H1 (cell line): ENCODE measurements around the gene MTIF3. TPM values are rescaled to one million over a fixed set of nuclear protein-coding genes. Genes with fewer than 3 reads are reported as not detected.

Experiments
- CTCF ChIA-PET: fragments of 300-600 bp; sonication (Branson Sonifier 250); formaldehyde crosslinking; loops from one replicate; lab custom pipeline; 2021; ENCODE audit not compliant: partially characterized antibody; lab: Charles Lee
- POLR2A ChIA-PET: fragments of 300-600 bp; sonication (Branson Sonifier 250); formaldehyde crosslinking; loops from one replicate; lab custom pipeline; 2021; ENCODE audit warnings: inconsistent platforms; ENCODE audit not compliant: partially characterized antibody; lab: Charles Lee
- DNase-seq, 2 experiments: peaks; one replicate each; pipeline versions ENCODE4 v3.0.0 to v3.0.0-alpha.2; 2010 to 2022; ENCODE audit warnings: low spot score in 2 of 2, low read depth in 1 of 2, mixed read lengths in 1 of 2
- FAIRE-seq: peaks from 2 replicates; lab custom pipeline; 2011; peaks lifted over from hg19 to GRCh38; lab: Jason Lieb, UNC
- H2AFZ ChIP-seq: 2 replicates; pipeline ENCODE4 v1.8.1; 2012; ENCODE audit warnings: low read length, inconsistent platforms
- H2AK5ac ChIP-seq: 2 replicates; pipeline ENCODE4 v1.6.1; 2013; ENCODE audit warnings: low read depth, low read length
- H2BK120ac ChIP-seq: replicated peaks from 2 replicates; pipeline ENCODE3; 2013; ENCODE audit warnings: low read depth, low read length, inconsistent platforms
- H2BK12ac ChIP-seq: 2 replicates; pipeline ENCODE4 v1.6.1; 2013; ENCODE audit warnings: low read depth, low read length
- H2BK15ac ChIP-seq: 2 replicates; pipeline ENCODE4 v1.6.1; 2013; ENCODE audit warnings: low read length
- H2BK20ac ChIP-seq: 2 replicates; pipeline ENCODE4 v1.6.1; 2013; ENCODE audit warnings: low read length
- H2BK5ac ChIP-seq: 2 replicates; pipeline ENCODE4 v1.6.1; 2013; ENCODE audit warnings: low read depth, low read length
- H3K14ac ChIP-seq: 2 replicates; pipeline ENCODE4 v1.6.1; 2013; ENCODE audit warnings: inconsistent platforms; ENCODE audit not compliant: insufficient read length
- H3K18ac ChIP-seq: 2 replicates; pipeline ENCODE4 v1.6.1; 2013; ENCODE audit warnings: low read length; ENCODE audit errors: extremely low read depth
- H3K23ac ChIP-seq: 2 replicates; pipeline ENCODE4 v1.6.1; 2013; ENCODE audit warnings: inconsistent platforms; ENCODE audit not compliant: insufficient read length
- H3K23me2 ChIP-seq: 2 replicates; pipeline ENCODE4 v1.6.1; 2013; ENCODE audit warnings: low read depth, low read length
- H3K27ac ChIP-seq: 2 replicates; pipeline ENCODE4 v1.6.1; 2011; ENCODE audit warnings: low read depth, low read length, inconsistent platforms
- H3K27me3 ChIP-seq, 4 experiments: replicated peaks in 1 of 4; 1 replicate in 1 of 4; 2 replicates in 3 of 4; pipeline versions ENCODE4 v1.6.1 to v1.8.1; 2011 to 2013; ENCODE audit warnings: low read length in 3 of 4, mild to moderate bottlenecking in 3 of 4, inconsistent platforms in 2 of 4, mixed read lengths in 2 of 4, moderate library complexity in 1 of 4; ENCODE audit not compliant: control insufficient read depth in 3 of 4, insufficient read depth in 3 of 4; ENCODE audit errors: extremely low read depth in 1 of 4
- H3K36me3 ChIP-seq, 4 experiments: 2 replicates each; pipeline versions ENCODE4 v1.6.1 to v1.8.1; 2011 to 2013; ENCODE audit warnings: mild to moderate bottlenecking in 4 of 4, low read length in 3 of 4, moderate library complexity in 2 of 4, control low read depth in 1 of 4, inconsistent platforms in 1 of 4; ENCODE audit not compliant: insufficient read depth in 4 of 4, control insufficient read depth in 2 of 4
- H3K4ac ChIP-seq: replicated peaks from 2 replicates; pipeline ENCODE3; 2013; ENCODE audit warnings: low read length, low read depth, mixed read lengths, inconsistent platforms; ENCODE audit not compliant: insufficient read length
- H3K4me1 ChIP-seq, 4 experiments: replicated peaks in 1 of 4; 1 replicate in 1 of 4; 2 replicates in 3 of 4; pipeline versions ENCODE4 v1.6.1 to v1.8.1; 2011 to 2013; ENCODE audit warnings: low read length in 3 of 4, inconsistent platforms in 2 of 4, mixed read lengths in 1 of 4; ENCODE audit not compliant: insufficient read depth in 4 of 4, control insufficient read depth in 3 of 4
- H3K4me2 ChIP-seq, 2 experiments: 2 replicates each; pipeline versions ENCODE4 v1.6.1 to v1.8.1; 2011 to 2013; ENCODE audit warnings: low read depth in 2 of 2, low read length in 2 of 2, control low read depth in 1 of 2, inconsistent platforms in 1 of 2, mild to moderate bottlenecking in 1 of 2; ENCODE audit not compliant: insufficient read depth in 1 of 2
- H3K4me3 ChIP-seq, 4 experiments: fragments of 200-600, 300-600 bp in 1 of 4; sonication (generic), shearing (Covaris generic), sonication (Bioruptor Twin) in 1 of 4; 2 replicates each; pipeline versions ENCODE4 v1.5.1 to v1.8.1; 2011 to 2016; ENCODE audit warnings: low read length in 4 of 4, low read depth in 3 of 4, control low read depth in 2 of 4, inconsistent platforms in 2 of 4, mild to moderate bottlenecking in 2 of 4, mixed read lengths in 1 of 4, moderate library complexity in 1 of 4; ENCODE audit not compliant: insufficient read depth in 2 of 4; ENCODE audit errors: extremely low read depth in 1 of 4
- H3K56ac ChIP-seq: replicated peaks from 2 replicates; pipeline ENCODE3; 2013; ENCODE audit warnings: low read depth, mild to moderate bottlenecking, mixed read lengths, low read length, inconsistent platforms; ENCODE audit not compliant: insufficient read length
- H3K79me1 ChIP-seq: 2 replicates; pipeline ENCODE4 v1.6.1; 2013; ENCODE audit warnings: low read depth, low read length, control low read depth
- H3K79me2 ChIP-seq, 2 experiments: 2 replicates each; pipeline versions ENCODE4 v1.6.1 to v1.8.1; 2012 to 2013; ENCODE audit warnings: low read length in 2 of 2, mild to moderate bottlenecking in 2 of 2, inconsistent platforms in 1 of 2; ENCODE audit not compliant: insufficient read depth in 2 of 2, control insufficient read depth in 1 of 2
- H3K9ac ChIP-seq, 4 experiments: replicated peaks in 1 of 4; 1 replicate in 1 of 4; 2 replicates in 3 of 4; pipeline versions ENCODE4 v1.6.1 to v1.8.1; 2011 to 2013; ENCODE audit warnings: low read depth in 3 of 4, low read length in 3 of 4, control low read depth in 2 of 4, mild to moderate bottlenecking in 2 of 4, moderate library complexity in 2 of 4, inconsistent platforms in 1 of 4; ENCODE audit errors: extremely low read depth in 1 of 4
- H3K9me3 ChIP-seq, 2 experiments: 2 replicates each; pipeline versions ENCODE4 v1.6.1 to v1.8.1; 2012 to 2013; ENCODE audit warnings: mild to moderate bottlenecking in 2 of 2, moderate library complexity in 2 of 2, control low read depth in 1 of 2, inconsistent platforms in 1 of 2, low read depth in 1 of 2, low read length in 1 of 2, mixed read lengths in 1 of 2; ENCODE audit not compliant: insufficient read depth in 2 of 2
- H4K20me1 ChIP-seq, 2 experiments: replicated peaks in 1 of 2; 2 replicates each; pipeline versions ENCODE3 to v1.8.1; 2011 to 2013; ENCODE audit warnings: inconsistent platforms in 2 of 2, low read length in 2 of 2, mild to moderate bottlenecking in 1 of 2; ENCODE audit not compliant: insufficient read depth in 2 of 2, control insufficient read depth in 1 of 2
- H4K5ac ChIP-seq: 2 replicates; pipeline ENCODE4 v1.6.1; 2013; ENCODE audit warnings: low read length, low read depth, mixed read lengths, inconsistent platforms; ENCODE audit not compliant: insufficient read length
- H4K8ac ChIP-seq: 2 replicates; pipeline ENCODE4 v1.8.0; 2013; ENCODE audit warnings: mild to moderate bottlenecking, moderate library complexity, low read length, inconsistent platforms; ENCODE audit not compliant: insufficient read depth; ENCODE audit errors: extremely low read depth
- H4K91ac ChIP-seq: replicated peaks from 2 replicates; pipeline ENCODE3; 2013; ENCODE audit warnings: low read length, mixed read lengths, inconsistent platforms; ENCODE audit not compliant: insufficient read length
- CTBP2 ChIP-seq: IDR thresholded peaks from 2 replicates; pipeline ENCODE4 v1.7.0; 2011; ENCODE audit warnings: borderline replicate concordance, mild to moderate bottlenecking, moderate library complexity, mixed read lengths, low read length; ENCODE audit not compliant: insufficient read depth, insufficient read length
- GTF2F1 ChIP-seq: IDR thresholded peaks from 2 replicates; pipeline ENCODE4 v1.6.1; 2012; ENCODE audit warnings: low read depth, low read length, improper control_type of control experiment, borderline replicate concordance
- JUND ChIP-seq: IDR thresholded peaks from 2 replicates; pipeline ENCODE4 v1.6.1; 2011; ENCODE audit warnings: mild to moderate bottlenecking, improper control_type of control experiment, low read length
- MAFK ChIP-seq: IDR thresholded peaks from 2 replicates; pipeline ENCODE4 v1.6.1; 2012; ENCODE audit warnings: low read depth, mild to moderate bottlenecking, improper control_type of control experiment, low read length
- NANOG ChIP-seq: IDR thresholded peaks from 2 replicates; pipeline ENCODE4 v1.6.1; 2011; ENCODE audit warnings: low read length, low read depth, mild to moderate bottlenecking, inconsistent platforms; ENCODE audit not compliant: insufficient read depth, poor library complexity, severe bottlenecking
- SIN3A ChIP-seq, 2 experiments: IDR thresholded peaks in 1 of 2; conservative IDR thresholded peaks in 1 of 2; 2 replicates each; pipeline ENCODE4 v1.6.1; 2011 to 2012; ENCODE audit warnings: low read length in 2 of 2, improper control_type of control experiment in 1 of 2, low read depth in 1 of 2, mild to moderate bottlenecking in 1 of 2
- SP1 ChIP-seq: IDR thresholded peaks from 2 replicates; pipeline ENCODE4 v1.6.1; 2011; ENCODE audit warnings: low read depth, low read length
- SRF ChIP-seq: IDR thresholded peaks from 2 replicates; pipeline ENCODE4 v1.6.1; 2011; ENCODE audit warnings: mild to moderate bottlenecking, low read depth, low read length, moderate library complexity
- TEAD4 ChIP-seq: IDR thresholded peaks from 2 replicates; pipeline ENCODE4 v1.6.1; 2012; ENCODE audit warnings: low read depth, low read length, inconsistent platforms, mixed read lengths
- YY1 ChIP-seq: IDR thresholded peaks from 2 replicates; pipeline ENCODE4 v1.6.1; 2011; ENCODE audit warnings: low read depth, mild to moderate bottlenecking, low read length
- WGBS, 2 experiments: shearing (Covaris generic) in 1 of 2; methylation state at CpG; one replicate each; pipeline versions ENCODE4 v1.1.6 to v1.1.7; 2013 to 2015; ENCODE audit warnings: low lambda C conversion rate in 2 of 2, mixed read lengths in 2 of 2, inconsistent platforms in 1 of 2, low coverage in 1 of 2, missing lambda C conversion rate in 1 of 2; ENCODE audit not compliant: insufficient replicate concordance in 2 of 2, insufficient coverage in 1 of 2, insufficient read length in 1 of 2; ENCODE audit errors: extremely low coverage in 1 of 2, missing lambda C conversion rate in 1 of 2; 5-methylcytosine and 5-hydroxymethylcytosine counted together
- polyA plus RNA-seq, 7 experiments: library from polyadenylated mRNA; depleted of rRNA in 3 of 7; stranded (reverse) in 5 of 7; unstranded in 2 of 7; fragments of >200 nt in 5 of 7; fragments of 200-250 nt in 2 of 7; gene quantifications; 1 replicate in 5 of 7; 2 replicates in 1 of 7; 4 replicates in 1 of 7; pipeline versions ENCODE4 v1.2.1 to v1.2.3, GENCODE V29; 2011 to 2013; ENCODE audit warnings: missing spikeins in 2 of 7, mixed read lengths in 2 of 7
- total RNA-seq: library from RNA; stranded (reverse); fragmentation: NEBNext Ultra II Directional; extraction: Animal tissue kit (Norgen Biotek cat#: 25700); gene quantifications from 2 replicates; pipeline ENCODE4 v1.2.1, GENCODE V29; 2021
- TF ChIP-seq, protein P1 (sequence below): IDR thresholded peaks from 2 replicates; pipeline ENCODE4 v1.6.1; 2011; ENCODE audit warnings: low read depth, mild to moderate bottlenecking, low read length; ENCODE audit not compliant: insufficient read depth
- TF ChIP-seq, protein P2 (sequence below): IDR thresholded peaks from 2 replicates; pipeline ENCODE4 v1.6.1; 2011; ENCODE audit warnings: low read length, improper control_type of control experiment

MTIF3 gene
- total and polyA plus RNA-seq, 2 of the 8 experiments (the other 6 are each of a cell fraction or from before 2014, with no cell fraction given) = 29.4 to 36.4 TPM

DNA sequence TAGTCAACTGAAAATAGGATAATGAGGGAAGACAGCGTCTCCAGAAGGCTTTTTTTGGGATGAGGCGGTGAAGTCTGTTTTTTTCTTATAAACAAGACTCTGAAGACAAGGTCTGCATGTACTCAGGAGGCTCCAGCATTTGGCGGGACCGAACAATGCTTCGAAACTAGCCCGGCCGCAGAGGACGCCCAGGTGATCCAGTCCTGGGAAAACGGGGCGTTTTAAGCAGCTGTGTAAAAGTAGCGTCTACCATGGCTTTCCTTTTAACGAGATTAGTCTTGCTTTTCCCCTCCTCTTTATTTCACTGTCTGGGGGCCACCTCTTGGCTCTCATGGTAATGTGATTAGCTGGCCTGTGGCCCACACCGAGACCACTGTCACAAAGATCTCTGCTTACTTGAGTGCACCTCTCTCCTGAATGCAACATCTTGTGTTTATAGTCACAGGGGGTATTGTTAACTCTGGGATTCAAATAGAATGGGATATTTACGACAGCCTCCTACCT, 55.3 kb downstream of the MTIF3 start:
- Histone ChIP-seq H3K4me3 (no peak overlapping the region), H3K14ac (no peak overlapping the region), H4K91ac (no peak overlapping the region), H4K5ac (no peak overlapping the region), H3K9me3 (no peaks in the 10 kb centered on the region), H3K23me2 (no peaks in the 10 kb centered on the region), H3K79me1 (no peaks in the 10 kb centered on the region), H3K4me2 (no peak overlapping the region), H4K20me1 (no peaks in the 10 kb centered on the region), H2BK12ac (no peak overlapping the region), H3K18ac (no peak overlapping the region), H3K23ac (no peak overlapping the region), H3K79me2 (no peaks in the 10 kb centered on the region), H2BK5ac (no peak overlapping the region), H2BK15ac (no peak overlapping the region), H3K27me3 (no peaks in the 10 kb centered on the region), H3K36me3 (no peaks in the 10 kb centered on the region), H2BK120ac (no peak overlapping the region), H3K9ac (no peak overlapping the region), H2BK20ac (no peak overlapping the region), H3K27ac (no peak overlapping the region), H3K4me1 (no peaks in the 10 kb centered on the region), H3K56ac (no peak overlapping the region), H4K8ac (no peak overlapping the region), H2AFZ (no peak overlapping the region), H3K4ac (no peak overlapping the region), H2AK5ac (no peak overlapping the region)
- FAIRE-seq (no peak), DNase-seq (no peak)
- ChIA-PET POLR2A (no interaction called here), CTCF (interaction anchor here (1.2 to 2.9 kb wide), 5 partner anchors 9 to 432 kb away, joined by 3 to 7 read pairs (median 3); no protein-coding TSS in a partner anchor)
- WGBS, 2 experiments = 93% methylated on average over 14 of the region's 14 CpGs; no CpG with 5 or more reads in 1 of the 2 experiments
- TF ChIP-seq MAFK (no peak), JUND (no peak), TEAD4 (no peak), SRF (no peak), GTF2F1 (no peak), CTBP2 (no peak), SP1 (no peak), NANOG (no peak), SIN3A (conservative IDR thresholded peaks at IDR 0.05 in 1 of 2, IDR thresholded peaks at IDR 0.05 in 1 of 2; ENCODE audit: low read depth in 1 of 2, low read length in 2 of 2) (no peak), YY1 (no peak)
- TF ChIP-seq, protein P1, sequence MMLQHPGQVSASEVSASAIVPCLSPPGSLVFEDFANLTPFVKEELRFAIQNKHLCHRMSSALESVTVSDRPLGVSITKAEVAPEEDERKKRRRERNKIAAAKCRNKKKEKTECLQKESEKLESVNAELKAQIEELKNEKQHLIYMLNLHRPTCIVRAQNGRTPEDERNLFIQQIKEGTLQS = no peak
- TF ChIP-seq, protein P2, sequence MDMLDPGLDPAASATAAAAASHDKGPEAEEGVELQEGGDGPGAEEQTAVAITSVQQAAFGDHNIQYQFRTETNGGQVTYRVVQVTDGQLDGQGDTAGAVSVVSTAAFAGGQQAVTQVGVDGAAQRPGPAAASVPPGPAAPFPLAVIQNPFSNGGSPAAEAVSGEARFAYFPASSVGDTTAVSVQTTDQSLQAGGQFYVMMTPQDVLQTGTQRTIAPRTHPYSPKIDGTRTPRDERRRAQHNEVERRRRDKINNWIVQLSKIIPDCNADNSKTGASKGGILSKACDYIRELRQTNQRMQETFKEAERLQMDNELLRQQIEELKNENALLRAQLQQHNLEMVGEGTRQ = no peak
